ENCODE results near the gene IRF7. TPM values are rescaled to one million over a fixed set of nuclear protein-coding genes. Genes with fewer than 3 reads are reported as not detected.

IRF7 gene
- total RNA-seq, 4 donors from 2014 or later: 40.4 to 122 (median 49.9) TPM

DNA sequence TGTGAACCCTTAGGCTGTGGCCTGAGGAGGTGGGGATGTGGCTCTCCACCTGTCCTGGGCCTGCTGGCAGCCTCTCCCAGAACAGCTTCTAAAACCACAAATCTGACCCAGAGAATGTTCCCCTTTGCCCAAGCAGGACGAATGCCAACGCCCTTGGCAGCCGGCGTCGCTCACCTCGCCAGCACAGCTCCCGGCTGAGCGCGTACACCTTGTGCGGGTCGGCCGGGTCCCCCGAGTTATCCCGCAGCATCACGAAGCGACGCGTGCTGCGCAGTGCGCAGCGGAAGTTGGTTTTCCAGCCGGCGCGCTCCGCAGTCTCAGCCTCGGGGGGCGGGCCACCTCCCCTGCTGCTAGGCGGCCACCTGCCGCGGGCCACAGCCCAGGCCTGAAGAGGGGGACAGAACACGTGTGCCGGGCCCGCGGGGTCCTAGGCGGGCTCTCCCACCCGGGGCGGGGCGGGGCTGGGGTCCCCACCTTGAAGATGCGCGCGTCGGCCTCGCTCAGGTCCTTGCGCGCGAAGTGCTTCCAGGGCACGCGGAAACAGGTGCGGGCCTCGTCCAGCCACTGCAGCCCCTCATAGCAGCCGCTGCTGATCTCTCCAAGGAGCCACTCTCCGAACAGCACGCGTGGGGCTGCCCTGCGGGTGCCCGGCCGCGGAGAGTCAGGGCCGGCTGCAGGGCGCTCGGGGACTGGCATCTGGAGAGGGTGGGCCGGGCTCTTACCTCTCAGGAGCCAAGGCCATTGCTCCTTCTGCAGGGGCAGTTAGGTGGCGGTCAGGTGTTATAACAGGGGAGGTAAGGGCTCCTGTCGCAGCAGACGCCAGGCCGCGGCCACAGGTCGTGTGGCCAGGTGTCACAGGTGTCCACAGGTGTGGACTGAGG is 887 bp downstream of the IRF7 start:
- H3K36me3 ChIP-seq: peaks cover 0 to 16% (median 8%) of the 10 kb centered on the region in 4 donors
- peak; percentile 61 for DNase-seq
- H3K4me3 ChIP-seq: peak overlapping the region; percentile 51 to 82 (median 72)
- 44% methylated on average over 54 of the region's 68 CpGs; no CpG with 5 or more reads in 1 of the 2 donors for WGBS, 2 donors (ENCODE audit: low coverage in 1 of 2)
- TF ChIP-seq POLR2A (IDR thresholded peaks at IDR 0.05) (no peak), POLR2AphosphoS5 (IDR thresholded peaks at IDR 0.05) (no peak), EP300 (IDR thresholded peaks at IDR 0.05; ENCODE audit: low read depth) (no peak)
- TF ChIP-seq, protein P1, sequence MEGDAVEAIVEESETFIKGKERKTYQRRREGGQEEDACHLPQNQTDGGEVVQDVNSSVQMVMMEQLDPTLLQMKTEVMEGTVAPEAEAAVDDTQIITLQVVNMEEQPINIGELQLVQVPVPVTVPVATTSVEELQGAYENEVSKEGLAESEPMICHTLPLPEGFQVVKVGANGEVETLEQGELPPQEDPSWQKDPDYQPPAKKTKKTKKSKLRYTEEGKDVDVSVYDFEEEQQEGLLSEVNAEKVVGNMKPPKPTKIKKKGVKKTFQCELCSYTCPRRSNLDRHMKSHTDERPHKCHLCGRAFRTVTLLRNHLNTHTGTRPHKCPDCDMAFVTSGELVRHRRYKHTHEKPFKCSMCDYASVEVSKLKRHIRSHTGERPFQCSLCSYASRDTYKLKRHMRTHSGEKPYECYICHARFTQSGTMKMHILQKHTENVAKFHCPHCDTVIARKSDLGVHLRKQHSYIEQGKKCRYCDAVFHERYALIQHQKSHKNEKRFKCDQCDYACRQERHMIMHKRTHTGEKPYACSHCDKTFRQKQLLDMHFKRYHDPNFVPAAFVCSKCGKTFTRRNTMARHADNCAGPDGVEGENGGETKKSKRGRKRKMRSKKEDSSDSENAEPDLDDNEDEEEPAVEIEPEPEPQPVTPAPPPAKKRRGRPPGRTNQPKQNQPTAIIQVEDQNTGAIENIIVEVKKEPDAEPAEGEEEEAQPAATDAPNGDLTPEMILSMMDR (IDR thresholded peaks at IDR 0.05): no peak
- peaks cover 20 to 48% (median 37%) of the 10 kb centered on the region in 4 donors for H3K4me1 ChIP-seq
- intact Hi-C loops (cut with DNase I; ENCODE audit: low total_unique reads) (no loop called here), in situ Hi-C loops (cut with MboI; ENCODE audit: low pct_ligation_motif_present in 1 of 4, low pct_unique_long_range_greater_than_20kb in 1 of 4, low sequenced_read_pairs in 3 of 4) (no loop called here)
- no peaks in the 10 kb centered on the region for H3K27me3 ChIP-seq
- H3K9me3 ChIP-seq: no peaks in the 10 kb centered on the region
- H3K27ac ChIP-seq: peak overlapping the region; percentile 92 to 99 (median 96)

DNA sequence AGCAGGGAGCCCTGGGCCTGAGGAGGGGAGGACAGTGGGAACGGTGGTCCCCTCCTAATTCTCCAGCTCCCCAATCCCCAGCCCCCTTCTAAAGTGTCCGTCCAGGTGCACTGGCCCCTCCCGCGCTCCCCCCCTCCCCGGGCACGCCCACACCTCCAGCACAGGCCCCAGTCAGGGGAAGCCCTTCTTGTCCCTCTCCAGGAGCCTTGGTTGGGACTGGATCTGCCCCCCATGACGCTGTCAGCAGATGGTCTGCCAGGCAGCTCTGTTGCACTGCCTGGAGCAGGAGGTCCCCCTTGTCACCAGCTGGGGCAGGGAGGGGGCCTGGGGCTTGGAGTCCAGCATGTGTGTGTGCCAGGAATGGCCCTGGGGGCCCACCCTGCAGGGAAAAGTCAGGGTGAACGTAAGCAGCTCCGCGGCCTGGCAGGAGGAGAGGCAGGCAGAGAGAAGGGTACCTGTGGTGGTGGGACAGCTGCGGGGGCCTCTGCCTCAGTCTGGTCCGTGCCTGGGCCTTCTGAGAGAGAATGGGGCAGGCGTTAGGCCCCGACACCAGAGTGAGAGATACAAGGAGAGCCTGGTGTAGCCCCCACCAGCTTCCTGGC is 1.6 kb downstream of the IRF7 start:
- Histone ChIP-seq H3K4me1 (peaks cover 20 to 48% (median 37%) of the 10 kb centered on the region in 4 donors), H3K27ac (peak overlapping the region; percentile 92 to 99 (median 96)), H3K27me3 (no peaks in the 10 kb centered on the region), H3K9me3 (no peaks in the 10 kb centered on the region), H3K36me3 (peaks cover 0 to 22% (median 9%) of the 10 kb centered on the region in 4 donors), H3K4me3 (peak overlapping the region in 2 of 4 donors; percentile 13 to 78)
- WGBS, 2 donors (ENCODE audit: low coverage in 1 of 2): 54% methylated on average over 13 of the region's 14 CpGs; no CpG with 5 or more reads in 1 of the 2 donors
- intact Hi-C loops (cut with DNase I; ENCODE audit: low total_unique reads): no loop called here
- TF ChIP-seq POLR2A (IDR thresholded peaks at IDR 0.05): no peak
- peak; percentile 32 for DNase-seq
- in situ Hi-C loops (cut with MboI; ENCODE audit: low pct_ligation_motif_present in 1 of 4, low pct_unique_long_range_greater_than_20kb in 1 of 4, low sequenced_read_pairs in 3 of 4): no loop called here

DNA sequence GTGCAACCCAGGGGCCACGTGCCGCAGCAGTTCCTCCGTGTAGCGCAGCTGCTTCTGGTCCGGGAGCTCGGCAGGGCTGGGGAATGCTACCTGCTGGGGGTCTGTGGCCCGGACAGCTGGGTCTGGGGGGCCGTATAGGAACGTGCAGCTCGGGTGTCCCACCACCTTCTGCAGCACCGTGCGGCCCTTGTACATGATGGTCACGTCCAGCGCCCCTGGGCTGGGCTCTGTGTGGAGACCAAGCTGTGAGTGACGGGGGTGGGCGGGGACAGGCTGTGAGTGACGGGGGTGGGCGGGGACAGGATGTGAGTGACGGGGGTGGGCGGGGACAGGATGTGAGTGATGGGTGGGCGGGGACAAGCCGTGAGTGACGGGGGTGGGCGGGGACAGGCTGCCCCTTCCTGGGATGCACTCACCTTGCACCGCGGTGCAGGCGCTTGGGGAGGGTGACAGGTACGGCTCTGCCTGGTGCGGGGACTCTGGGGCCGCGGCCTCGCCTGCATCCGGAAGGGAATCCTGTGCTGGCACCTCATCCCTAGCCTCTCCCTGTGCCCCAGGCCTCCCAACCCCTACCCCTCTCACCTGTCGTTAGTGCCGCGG is 2.3 kb downstream of the IRF7 start:
- peaks cover 0 to 29% (median 13%) of the 10 kb centered on the region in 4 donors for H3K36me3 ChIP-seq
- peak overlapping the region; percentile 92 to 99 (median 96) for H3K27ac ChIP-seq
- intact Hi-C loops (cut with DNase I; ENCODE audit: low total_unique reads): no loop called here
- H3K4me1 ChIP-seq: peaks cover 20 to 48% (median 37%) of the 10 kb centered on the region in 4 donors
- in situ Hi-C loops (cut with MboI; ENCODE audit: low pct_ligation_motif_present in 1 of 4, low pct_unique_long_range_greater_than_20kb in 1 of 4, low sequenced_read_pairs in 3 of 4): no loop called here
- 50% methylated on average over 22 of the region's 36 CpGs; no CpG with 5 or more reads in 1 of the 2 donors for WGBS, 2 donors (ENCODE audit: low coverage in 1 of 2)
- peak overlapping the region in 2 of 4 donors; percentile 13 to 78 for H3K4me3 ChIP-seq
- H3K9me3 ChIP-seq: no peaks in the 10 kb centered on the region
- no peaks in the 10 kb centered on the region for H3K27me3 ChIP-seq
- TF ChIP-seq, protein P1 (IDR thresholded peaks at IDR 0.05): no peak
- TF ChIP-seq EP300 (IDR thresholded peaks at IDR 0.05; ENCODE audit: low read depth): no peak
- peak; percentile 37 for TF ChIP-seq POLR2A (IDR thresholded peaks at IDR 0.05)
- TF ChIP-seq POLR2AphosphoS5 (IDR thresholded peaks at IDR 0.05): peak; percentile 3 to 52 (median 42)
- DNase-seq: peak; percentile 92

DNA sequence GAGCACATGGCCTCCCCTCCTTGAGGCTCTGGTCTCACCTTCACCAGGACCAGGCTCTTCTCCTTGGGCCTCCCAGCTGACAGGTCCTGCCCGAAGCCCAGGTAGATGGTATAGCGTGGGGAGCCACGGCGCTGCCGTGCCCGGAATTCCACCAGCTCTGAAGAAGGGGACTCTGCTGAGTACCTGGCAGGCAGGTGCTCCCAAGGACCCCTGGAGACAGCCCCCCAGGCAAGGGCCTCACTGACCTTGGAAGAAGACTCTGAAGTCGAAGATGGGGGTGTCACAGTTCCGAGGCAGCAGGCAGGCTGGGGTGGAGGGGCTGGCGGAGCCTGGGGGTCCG is 2.8 kb downstream of the IRF7 start:
- TF ChIP-seq EP300 (IDR thresholded peaks at IDR 0.05; ENCODE audit: low read depth) (no peak), POLR2AphosphoS5 (IDR thresholded peaks at IDR 0.05) (no peak), POLR2A (IDR thresholded peaks at IDR 0.05) (no peak)
- TF ChIP-seq, protein P1 (IDR thresholded peaks at IDR 0.05): no peak
- WGBS, 2 donors (ENCODE audit: low coverage in 1 of 2): 90% methylated on average over 9 of the region's 10 CpGs; no CpG with 5 or more reads in 1 of the 2 donors
- intact Hi-C loops (cut with DNase I; ENCODE audit: low total_unique reads): no loop called here

More for the DNA sequence above, 2.8 kb downstream of the IRF7 start:
- in situ Hi-C loops (cut with MboI; ENCODE audit: low pct_ligation_motif_present in 1 of 4, low pct_unique_long_range_greater_than_20kb in 1 of 4, low sequenced_read_pairs in 3 of 4): no loop called here
- Histone ChIP-seq H3K4me1 (peaks cover 20 to 48% (median 37%) of the 10 kb centered on the region in 4 donors), H3K27me3 (no peaks in the 10 kb centered on the region), H3K36me3 (peaks cover 0 to 30% (median 16%) of the 10 kb centered on the region in 4 donors), H3K9me3 (no peaks in the 10 kb centered on the region), H3K4me3 (no peak overlapping the region), H3K27ac (peak overlapping the region; percentile 64 to 96 (median 88))
- no peak for DNase-seq

Measured in transverse colon (tissue), 4 donors.